GM13977 (cell line): ENCODE data around the gene KCNH8.
"Not testable (repeated sequence)": the region's sequence is repeated elsewhere in the genome, so short reads cannot be mapped to it uniquely, and the experiment has no call there.

Experiments
- DNase-seq: peaks from one replicate; pipeline ENCODE4 v3.0.0; 2012; ENCODE audit warnings: low spot score
- CTCF ChIP-seq: IDR thresholded peaks from 2 replicates; pipeline ENCODE4 v1.5.1; 2012; ENCODE audit warnings: mild to moderate bottlenecking, control low read depth; ENCODE audit not compliant: insufficient read depth; ENCODE audit errors: extremely low read depth, missing control alignments
- in situ Hi-C: fragments of 300-500 bp; cut with MboI; formaldehyde crosslinking; loops from one replicate; pipeline ENCODE4 v1.12.0; 2022; ENCODE audit warnings: low sequenced_read_pairs, low pct_unique_long_range_greater_than_20kb, mixed read lengths, inconsistent platforms; ENCODE audit not compliant: unreplicated experiment

KCNH8 gene

GRCh38 chr3:19232566-19232965 is 84.3 kb downstream of the KCNH8 start:
- no peak for DNase-seq
- in situ Hi-C loops: no loop called here
- no peak for TF ChIP-seq CTCF

GRCh38 chr3:19233882-19234784 is 85.8 kb downstream of the KCNH8 start:
- in situ Hi-C loops: not testable (repeated sequence)

GRCh38 chr3:19248143-19248542 is 99.8 kb downstream of the KCNH8 start:
- in situ Hi-C loops: no loop called here
- no peak for DNase-seq
- TF ChIP-seq CTCF: no peak

More at GRCh38 chr3:19233882-19234784, 85.8 kb downstream of the KCNH8 start:
- DNase-seq: not testable (repeated sequence)

- DNase-seq: no peak
- no peak for TF ChIP-seq CTCF
- in situ Hi-C loops: no loop called here
Measured at GRCh38 chr3:19248767-19249166, 100.5 kb downstream of the KCNH8 start.

GRCh38 chr3:19250959-19251610 is 102.8 kb downstream of the KCNH8 start:
- no peak for DNase-seq
- no peak for TF ChIP-seq CTCF
- in situ Hi-C loops: no loop called here

- in situ Hi-C loops: no loop called here
- TF ChIP-seq CTCF: no peak
- no peak for DNase-seq
Measured at GRCh38 chr3:19254189-19254588, 105.9 kb downstream of the KCNH8 start.

- in situ Hi-C loops: no loop called here
- DNase-seq: no peak
- no peak for TF ChIP-seq CTCF
Measured at GRCh38 chr3:19254784-19255338, 106.6 kb downstream of the KCNH8 start.
